Measurements from ENCODE around the gene NMRK1. TPM values are rescaled to one million over a fixed set of nuclear protein-coding genes. Genes with fewer than 3 reads are reported as not detected.

NMRK1 gene
- polyA plus RNA-seq, 1 of the 3 experiments (the other 2 are of a cell fraction), result 8.4 TPM

- Histone ChIP-seq H3K36me3 (replicated peaks in 1 of 2; ENCODE audit: control insufficient read depth in 1 of 2, insufficient read depth in 2 of 2, low read length in 1 of 2) (peaks cover 4 to 8% of the 10 kb centered on the region in 2 experiments), H3K79me2 (ENCODE audit: insufficient read depth) (peaks cover 36% of the 10 kb centered on the region), H3K9me2 (no peaks in the 10 kb centered on the region), H2AFZ (ENCODE audit: low read depth) (no peak overlapping the region), H4K20me1 (ENCODE audit: insufficient read depth) (no peaks in the 10 kb centered on the region), H3K4me1 (ENCODE audit: control insufficient read depth in 1 of 2, insufficient read depth in 2 of 2, low read depth in 1 of 2, low read length in 1 of 2) (no peaks in the 10 kb centered on the region; a peak in 1 of 4 replicates), H3K4me2 (no peak overlapping the region), H3K9ac (no peak overlapping the region), H3K27ac (ENCODE audit: low read depth in 2 of 2, low read length in 1 of 2) (no peak overlapping the region), H3K27me3 (ENCODE audit: insufficient read depth) (no peaks in the 10 kb centered on the region), H3K4me3 (ENCODE audit: low read depth in 2 of 2, low read length in 1 of 2) (no peak overlapping the region), H3F3A (replicated peaks; ENCODE audit: insufficient read depth) (no peaks in the 10 kb centered on the region), H3K9me3 (no peaks in the 10 kb centered on the region)
- no peak for DNase-seq
- POLR2A ChIA-PET, result no interaction called here
- CTCF ChIA-PET, result no interaction called here
- whole genome bisulfite sequencing (ENCODE audit: low lambda C conversion rate), result 96% methylated on average over 5 of the region's 5 CpGs
- TF ChIP-seq MEF2A (IDR thresholded peaks at IDR 0.05; ENCODE audit: borderline replicate concordance, low read depth) (no peak), FOXM1 (IDR thresholded peaks at IDR 0.05; ENCODE audit: low read depth) (no peak), POLR2AphosphoS5 (IDR thresholded peaks at IDR 0.05; ENCODE audit: low read depth, low read length) (no peak), CTCF (IDR thresholded peaks at IDR 0.05) (no peak), GABPA (IDR thresholded peaks at IDR 0.05; ENCODE audit: low read depth) (no peak), ELF1 (IDR thresholded peaks at IDR 0.05) (no peak), GATA2 (CRISPR knock-in tag; IDR thresholded peaks at IDR 0.05) (no peak), PBX3 (IDR thresholded peaks at IDR 0.05) (no peak), MAX (IDR thresholded peaks at IDR 0.05; ENCODE audit: low read depth) (no peak), TAF1 (IDR thresholded peaks at IDR 0.05; ENCODE audit: borderline replicate concordance, low read depth, low read length) (no peak), YY1 (IDR thresholded peaks at IDR 0.05; ENCODE audit: low read depth) (no peak), RAD21 (IDR thresholded peaks at IDR 0.05; ENCODE audit: low read length) (no peak), CHD2 (IDR thresholded peaks at IDR 0.05; ENCODE audit: low read length, partially characterized antibody) (no peak), TCF12 (IDR thresholded peaks at IDR 0.05) (no peak)
These were observed 68.9 kb downstream of the NMRK1 start for GRCh38 chr9:75019022-75019421.

GRCh38 chr9:75017378-75017777 is 70.6 kb downstream of the NMRK1 start:
- ChIA-PET POLR2A (no interaction called here), CTCF (no interaction called here)
- Histone ChIP-seq H3K36me3 (replicated peaks in 1 of 2; ENCODE audit: control insufficient read depth in 1 of 2, insufficient read depth in 2 of 2, low read length in 1 of 2) (peaks cover 8 to 9% of the 10 kb centered on the region in 2 experiments), H3K27me3 (ENCODE audit: insufficient read depth) (no peaks in the 10 kb centered on the region), H3K9me3 (no peaks in the 10 kb centered on the region), H3K4me3 (ENCODE audit: low read depth in 2 of 2, low read length in 1 of 2) (no peak overlapping the region), H3K9me2 (no peaks in the 10 kb centered on the region), H4K20me1 (ENCODE audit: insufficient read depth) (no peaks in the 10 kb centered on the region), H3K4me1 (ENCODE audit: control insufficient read depth in 1 of 2, insufficient read depth in 2 of 2, low read depth in 1 of 2, low read length in 1 of 2) (no peaks in the 10 kb centered on the region; a peak in 1 of 4 replicates), H3K9ac (no peak overlapping the region), H3K79me2 (ENCODE audit: insufficient read depth) (peaks cover 31% of the 10 kb centered on the region), H2AFZ (ENCODE audit: low read depth) (no peak overlapping the region), H3K4me2 (no peak overlapping the region), H3F3A (replicated peaks; ENCODE audit: insufficient read depth) (no peaks in the 10 kb centered on the region), H3K27ac (ENCODE audit: low read depth in 2 of 2, low read length in 1 of 2) (no peak overlapping the region)
- no peak for DNase-seq
- 89% methylated on average over 3 of the region's 3 CpGs for WGBS (ENCODE audit: low lambda C conversion rate)
- TF ChIP-seq RFX5 (IDR thresholded peaks at IDR 0.05; ENCODE audit: low read length) (no peak), PBX3 (IDR thresholded peaks at IDR 0.05) (no peak), YY1 (IDR thresholded peaks at IDR 0.05; ENCODE audit: low read depth) (no peak), TAF1 (IDR thresholded peaks at IDR 0.05; ENCODE audit: borderline replicate concordance, low read depth, low read length) (no peak), USF1 (IDR thresholded peaks at IDR 0.05; ENCODE audit: borderline replicate concordance, low read depth) (no peak), NRF1 (IDR thresholded peaks at IDR 0.05; ENCODE audit: low read depth, low read length) (no peak)
